ENCODE data around the gene PIBF1. TPM values are rescaled to one million over a fixed set of nuclear protein-coding genes. Genes with fewer than 3 reads are reported as not detected.
"Not testable (repeated sequence)": the region's sequence is repeated elsewhere in the genome, so short reads cannot be mapped to it uniquely, and the experiment has no call there.

Gene PIBF1, protein sequence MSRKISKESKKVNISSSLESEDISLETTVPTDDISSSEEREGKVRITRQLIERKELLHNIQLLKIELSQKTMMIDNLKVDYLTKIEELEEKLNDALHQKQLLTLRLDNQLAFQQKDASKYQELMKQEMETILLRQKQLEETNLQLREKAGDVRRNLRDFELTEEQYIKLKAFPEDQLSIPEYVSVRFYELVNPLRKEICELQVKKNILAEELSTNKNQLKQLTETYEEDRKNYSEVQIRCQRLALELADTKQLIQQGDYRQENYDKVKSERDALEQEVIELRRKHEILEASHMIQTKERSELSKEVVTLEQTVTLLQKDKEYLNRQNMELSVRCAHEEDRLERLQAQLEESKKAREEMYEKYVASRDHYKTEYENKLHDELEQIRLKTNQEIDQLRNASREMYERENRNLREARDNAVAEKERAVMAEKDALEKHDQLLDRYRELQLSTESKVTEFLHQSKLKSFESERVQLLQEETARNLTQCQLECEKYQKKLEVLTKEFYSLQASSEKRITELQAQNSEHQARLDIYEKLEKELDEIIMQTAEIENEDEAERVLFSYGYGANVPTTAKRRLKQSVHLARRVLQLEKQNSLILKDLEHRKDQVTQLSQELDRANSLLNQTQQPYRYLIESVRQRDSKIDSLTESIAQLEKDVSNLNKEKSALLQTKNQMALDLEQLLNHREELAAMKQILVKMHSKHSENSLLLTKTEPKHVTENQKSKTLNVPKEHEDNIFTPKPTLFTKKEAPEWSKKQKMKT
- total RNA-seq (2014; rRNA removed; shearing (Covaris generic); ENCODE audit: low replicate concordance), result 5.5 and 9.9 TPM in 2 replicates

- in situ Hi-C loops (cut with HindIII; ENCODE audit: low pct_unique_long_range_greater_than_20kb, low sequenced_read_pairs), result no loop called here
- peak; percentile 96 for DNase-seq (ENCODE audit: low read depth)
These were observed at the start of gene PIBF1, which contains the start of gene DIS3 for GRCh38 chr13:72781451-72782439. Gene PIBF1 (plus strand): TSS chr13:72782133. CDS start chr13:72783470, 1,337 bp downstream. Gene DIS3 (minus strand): TSS chr13:72781900. CDS start chr13:72781832, 68 bp downstream.

DNA sequence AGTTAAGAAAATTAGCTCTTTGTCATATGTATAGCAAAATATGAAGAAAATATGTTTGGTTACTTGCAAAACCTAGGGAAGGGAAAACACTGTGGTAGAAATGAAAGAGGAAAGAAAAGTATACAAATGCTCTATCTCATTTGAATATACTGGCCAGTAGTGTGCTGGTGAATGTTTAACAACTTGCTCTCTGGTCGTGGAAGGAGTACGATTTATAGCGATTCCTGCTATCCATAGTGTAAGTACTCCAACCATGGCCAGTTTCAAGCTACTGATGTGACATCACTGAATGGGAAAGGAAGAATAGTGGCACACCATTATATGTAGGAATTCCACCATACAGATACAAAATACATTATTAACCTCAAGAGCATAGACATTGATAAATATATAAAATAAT lies 44.9 kb upstream of the PIBF1 start:
- in situ Hi-C loops (cut with HindIII; ENCODE audit: low pct_unique_long_range_greater_than_20kb, low sequenced_read_pairs), result no loop called here
- DNase-seq (ENCODE audit: low read depth), result peak; percentile 13

DNA sequence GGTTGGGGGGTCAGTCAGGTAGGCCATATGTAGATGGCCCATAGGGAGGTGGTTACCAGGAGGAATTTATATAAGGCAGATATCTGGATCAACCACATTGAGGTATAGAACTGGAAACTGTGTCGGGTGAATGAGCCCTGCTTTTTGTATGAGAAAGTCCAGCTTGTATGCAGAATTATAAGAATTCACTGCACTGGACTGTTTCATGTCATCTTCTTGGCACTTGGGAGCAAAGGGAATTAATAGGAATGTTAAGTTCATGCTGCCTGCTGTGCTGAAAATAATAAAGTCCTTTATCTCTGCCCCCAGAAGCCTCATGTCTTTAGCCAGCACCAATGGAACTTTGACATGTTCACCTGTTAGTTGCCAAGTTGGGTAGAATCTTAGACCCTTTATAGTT lies 41.9 kb upstream of the PIBF1 start:
- no peak for DNase-seq (ENCODE audit: low read depth)
- in situ Hi-C loops (cut with HindIII; ENCODE audit: low pct_unique_long_range_greater_than_20kb, low sequenced_read_pairs), result no loop called here

DNA sequence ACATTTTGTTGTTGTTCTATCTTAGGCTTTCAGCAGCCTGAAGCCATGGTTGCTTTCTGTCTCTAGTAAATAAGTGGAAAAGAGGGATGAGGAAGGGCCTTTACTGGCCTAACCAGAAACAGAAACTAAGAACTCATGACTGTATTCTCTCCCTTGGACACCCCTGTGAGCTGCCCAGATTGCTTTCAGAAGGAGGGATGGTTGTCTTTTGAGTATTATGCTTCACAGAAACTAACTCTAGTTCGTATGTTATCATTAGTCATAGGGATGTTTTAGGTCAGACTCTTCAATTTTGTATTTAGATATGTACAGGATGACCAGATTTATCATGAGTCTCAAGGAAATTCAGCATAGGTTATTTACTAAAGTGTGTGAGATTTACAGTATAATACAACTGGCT lies 36.7 kb upstream of the PIBF1 start:
- in situ Hi-C loops (cut with HindIII; ENCODE audit: low pct_unique_long_range_greater_than_20kb, low sequenced_read_pairs), result no loop called here
- DNase-seq (ENCODE audit: low read depth), result no peak

- in situ Hi-C loops (cut with HindIII; ENCODE audit: low pct_unique_long_range_greater_than_20kb, low sequenced_read_pairs), result no loop called here
These were observed 30.7 kb upstream of the PIBF1 start for GRCh38 chr13:72751220-72751619.

GRCh38 chr13:72754111-72754510 lies 27.8 kb upstream of the PIBF1 start:
- in situ Hi-C loops (cut with HindIII; ENCODE audit: low pct_unique_long_range_greater_than_20kb, low sequenced_read_pairs), result no loop called here
- no peak for DNase-seq (ENCODE audit: low read depth)

More at GRCh38 chr13:72751220-72751619, 30.7 kb upstream of the PIBF1 start:
- no peak for DNase-seq (ENCODE audit: low read depth)

GRCh38 chr13:72757792-72758535 lies 24.0 kb upstream of the PIBF1 start:
- DNase-seq (ENCODE audit: low read depth), result no peak

DNA sequence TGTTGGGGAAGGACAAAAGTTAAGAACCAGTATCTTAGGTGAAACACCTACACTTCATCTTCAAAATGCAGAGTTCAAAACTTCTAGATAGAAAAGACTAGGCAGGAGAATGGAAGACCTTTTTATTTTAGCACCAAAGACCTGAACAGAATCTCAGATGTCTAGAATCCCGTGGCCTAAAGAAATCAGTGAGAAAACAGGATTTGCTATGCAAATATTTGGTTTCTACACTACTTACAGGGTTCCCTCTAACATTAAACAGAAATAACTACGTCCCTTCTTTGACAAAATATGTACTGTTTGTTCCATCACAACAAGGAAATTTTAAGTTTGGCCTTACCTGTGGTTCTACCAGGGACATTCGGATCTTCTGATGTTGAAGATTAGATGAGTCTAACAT lies 21.7 kb upstream of the PIBF1 start:
- in situ Hi-C loops (cut with HindIII; ENCODE audit: low pct_unique_long_range_greater_than_20kb, low sequenced_read_pairs), result no loop called here
- no peak for DNase-seq (ENCODE audit: low read depth)

More at GRCh38 chr13:72757792-72758535, 24.0 kb upstream of the PIBF1 start:
- in situ Hi-C loops (cut with HindIII; ENCODE audit: low pct_unique_long_range_greater_than_20kb, low sequenced_read_pairs), result no loop called here

GRCh38 chr13:72763411-72763810 lies 18.5 kb upstream of the PIBF1 start:
- DNase-seq (ENCODE audit: low read depth), result no peak
- in situ Hi-C loops (cut with HindIII; ENCODE audit: low pct_unique_long_range_greater_than_20kb, low sequenced_read_pairs), result no loop called here

DNA sequence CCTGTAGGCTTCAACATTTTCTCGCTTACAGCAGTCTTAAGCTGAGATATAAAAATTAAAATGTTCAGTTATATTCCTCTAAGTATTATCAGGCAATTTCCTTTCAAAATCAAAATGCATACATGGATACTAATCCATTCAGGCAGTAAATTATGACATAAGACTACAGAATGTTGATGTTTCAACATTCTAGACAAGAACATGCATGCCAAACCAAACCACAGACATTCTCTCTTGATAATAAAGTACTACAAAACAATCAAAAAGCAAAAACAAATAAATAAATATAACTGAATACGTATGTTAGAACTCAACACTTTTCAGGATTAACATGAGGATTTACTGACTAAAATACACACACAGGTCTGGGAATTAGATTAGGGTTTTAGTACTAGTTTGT lies 7.9 kb upstream of the PIBF1 start:
- no peak for DNase-seq (ENCODE audit: low read depth)
- in situ Hi-C loops (cut with HindIII; ENCODE audit: low pct_unique_long_range_greater_than_20kb, low sequenced_read_pairs), result no loop called here

- in situ Hi-C loops (cut with HindIII; ENCODE audit: low pct_unique_long_range_greater_than_20kb, low sequenced_read_pairs), result no loop called here
- DNase-seq (ENCODE audit: low read depth), result peak; percentile 12
These were observed 784 bp downstream of the PIBF1 start for GRCh38 chr13:72782717-72783116.

GRCh38 chr13:72784679-72785078 lies 2.7 kb downstream of the PIBF1 start:
- in situ Hi-C loops (cut with HindIII; ENCODE audit: low pct_unique_long_range_greater_than_20kb, low sequenced_read_pairs); DNase-seq (ENCODE audit: low read depth): not testable (repeated sequence)

GRCh38 chr13:72788831-72789230 lies 6.9 kb downstream of the PIBF1 start:
- no peak for DNase-seq (ENCODE audit: low read depth)
- in situ Hi-C loops (cut with HindIII; ENCODE audit: low pct_unique_long_range_greater_than_20kb, low sequenced_read_pairs), result no loop called here

- in situ Hi-C loops (cut with HindIII; ENCODE audit: low pct_unique_long_range_greater_than_20kb, low sequenced_read_pairs), result no loop called here
- DNase-seq (ENCODE audit: low read depth), result no peak
These were observed 10.7 kb downstream of the PIBF1 start for GRCh38 chr13:72792640-72793039.

DNA sequence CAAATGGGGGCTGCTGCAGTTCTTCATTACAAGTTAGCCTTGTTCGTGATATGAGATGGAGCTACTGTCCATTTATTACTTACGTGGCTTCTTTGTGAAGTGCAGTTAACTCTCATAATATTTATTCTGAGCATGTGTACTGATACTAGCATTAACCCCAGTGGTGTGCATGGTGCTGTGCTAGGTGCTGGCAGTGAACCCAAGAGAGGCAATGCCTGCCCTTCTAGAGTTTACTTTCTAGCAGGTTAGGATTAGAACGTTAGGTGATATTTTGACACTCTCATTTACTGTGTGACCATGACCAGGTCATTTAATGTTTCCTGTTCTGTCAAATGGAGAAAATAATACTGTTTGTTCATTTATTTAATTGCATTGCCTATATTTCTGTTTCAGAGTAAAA lies 16.9 kb downstream of the PIBF1 start:
- DNase-seq (ENCODE audit: low read depth), result no peak
- in situ Hi-C loops (cut with HindIII; ENCODE audit: low pct_unique_long_range_greater_than_20kb, low sequenced_read_pairs), result no loop called here

DNA sequence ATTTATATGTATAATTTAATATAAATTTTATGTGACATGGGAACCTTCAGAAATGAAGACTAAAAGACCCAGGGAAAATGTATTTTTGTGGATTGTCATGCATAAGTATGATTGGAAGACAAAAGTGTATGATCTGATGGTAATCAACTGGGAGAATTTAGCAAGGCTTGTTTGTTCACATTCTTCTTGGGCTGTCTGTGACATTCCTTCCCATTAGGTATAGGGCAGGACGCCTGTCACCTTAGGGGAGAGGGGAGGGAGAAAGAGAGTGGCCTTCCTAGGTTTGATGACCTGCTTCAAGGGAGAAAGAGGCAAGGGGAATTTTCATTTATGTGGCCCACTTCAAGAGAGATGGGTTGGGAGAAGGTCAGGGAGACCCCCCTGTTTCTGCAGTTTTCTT lies 22.4 kb downstream of the PIBF1 start:
- in situ Hi-C loops (cut with HindIII; ENCODE audit: low pct_unique_long_range_greater_than_20kb, low sequenced_read_pairs), result no loop called here

GRCh38 chr13:72805676-72806346 lies 23.9 kb downstream of the PIBF1 start:
- in situ Hi-C loops (cut with HindIII; ENCODE audit: low pct_unique_long_range_greater_than_20kb, low sequenced_read_pairs), result no loop called here

More for the DNA sequence above, 22.4 kb downstream of the PIBF1 start:
- DNase-seq (ENCODE audit: low read depth), result no peak

More at GRCh38 chr13:72805676-72806346, 23.9 kb downstream of the PIBF1 start:
- DNase-seq (ENCODE audit: low read depth), result no peak

Measured in Caki2 (cell line).